ENCODE data around the gene ANP32A. TPM values are rescaled to one million over a fixed set of nuclear protein-coding genes. Genes with fewer than 3 reads are reported as not detected.
"Not testable (repeated sequence)": the region's sequence is repeated elsewhere in the genome, so short reads cannot be mapped to it uniquely, and the experiment has no call there.

The ANP32A gene
- total RNA-seq: 100 to 1,000 TPM; 260 to 273 (median 263) TPM

- Mint-ChIP-seq H3K27me3 (ENCODE audit: low read depth) (no peaks in the 10 kb centered on the region), H3K9me3 (no peaks in the 10 kb centered on the region), H3K36me3 (ENCODE audit: insufficient read depth) (no peaks in the 10 kb centered on the region), H3K4me1 (ENCODE audit: low read depth) (peaks cover 25% of the 10 kb centered on the region), H3K4me3 (peak within 1 kb of the TSS; percentile 98)
- peak; percentile 96 for DNase-seq
- peak; percentile 73 for ATAC-seq
Measured at GRCh38 chr15:68820295-68821189, at the start of gene ANP32A. ANP32A (minus strand) TSS chr15:68820895; CDS start chr15:68820751, 144 bp downstream.

GRCh38 chr15:68868296-68868695 lies 47.6 kb upstream of the ANP32A start:
- H3K4me1 Mint-ChIP-seq (ENCODE audit: low read depth): no peaks in the 10 kb centered on the region
- ATAC-seq: no peak
- no peaks in the 10 kb centered on the region for H3K36me3 Mint-ChIP-seq (ENCODE audit: insufficient read depth)
- H3K9me3 Mint-ChIP-seq: peaks cover 3% of the 10 kb centered on the region
- peaks cover 13% of the 10 kb centered on the region for H3K27me3 Mint-ChIP-seq (ENCODE audit: low read depth)
- no peak overlapping the region for H3K4me3 Mint-ChIP-seq
- DNase-seq: no peak

- Mint-ChIP-seq H3K36me3 (ENCODE audit: insufficient read depth) (no peaks in the 10 kb centered on the region), H3K4me1 (ENCODE audit: low read depth) (no peaks in the 10 kb centered on the region), H3K4me3 (no peak overlapping the region), H3K9me3 (peaks cover 9% of the 10 kb centered on the region), H3K27me3 (ENCODE audit: low read depth) (peaks cover 5% of the 10 kb centered on the region)
- DNase-seq (no peak), ATAC-seq (no peak)
Measured at GRCh38 chr15:68862415-68862814, 41.7 kb upstream of the ANP32A start.

- DNase-seq; H3K4me1 Mint-ChIP-seq (ENCODE audit: low read depth); H3K4me3 Mint-ChIP-seq; H3K36me3 Mint-ChIP-seq (ENCODE audit: insufficient read depth); H3K27me3 Mint-ChIP-seq (ENCODE audit: low read depth); ATAC-seq: not testable (repeated sequence)
- peaks cover 17% of the 10 kb centered on the region for H3K9me3 Mint-ChIP-seq
Measured at GRCh38 chr15:68858666-68859065, 38.0 kb upstream of the ANP32A start.

GRCh38 chr15:68857443-68857842 lies 36.7 kb upstream of the ANP32A start:
- H3K27me3 Mint-ChIP-seq (ENCODE audit: low read depth); DNase-seq; H3K4me1 Mint-ChIP-seq (ENCODE audit: low read depth); ATAC-seq; H3K36me3 Mint-ChIP-seq (ENCODE audit: insufficient read depth); H3K4me3 Mint-ChIP-seq: not testable (repeated sequence)
- H3K9me3 Mint-ChIP-seq: peaks cover 17% of the 10 kb centered on the region

GRCh38 chr15:68852461-68852860 lies 31.8 kb upstream of the ANP32A start:
- Mint-ChIP-seq H3K4me3 (no peak overlapping the region), H3K27me3 (ENCODE audit: low read depth) (peaks cover 13% of the 10 kb centered on the region), H3K4me1 (ENCODE audit: low read depth) (no peaks in the 10 kb centered on the region), H3K9me3 (peaks cover 11% of the 10 kb centered on the region), H3K36me3 (ENCODE audit: insufficient read depth) (peaks cover 1% of the 10 kb centered on the region)
- DNase-seq: no peak
- ATAC-seq: no peak

GRCh38 chr15:68851971-68852370 lies 31.3 kb upstream of the ANP32A start:
- no peaks in the 10 kb centered on the region for H3K4me1 Mint-ChIP-seq (ENCODE audit: low read depth)
- peaks cover 17% of the 10 kb centered on the region for H3K27me3 Mint-ChIP-seq (ENCODE audit: low read depth)
- H3K4me3 Mint-ChIP-seq: no peak overlapping the region
- ATAC-seq (no peak), DNase-seq (no peak)
- H3K9me3 Mint-ChIP-seq: peaks cover 6% of the 10 kb centered on the region
- peaks cover under 1% of the 10 kb centered on the region for H3K36me3 Mint-ChIP-seq (ENCODE audit: insufficient read depth)

- ATAC-seq (no peak), DNase-seq (no peak)
- no peaks in the 10 kb centered on the region for H3K36me3 Mint-ChIP-seq (ENCODE audit: insufficient read depth)
- peaks cover 28% of the 10 kb centered on the region for H3K27me3 Mint-ChIP-seq (ENCODE audit: low read depth)
- no peak overlapping the region for H3K4me3 Mint-ChIP-seq
- H3K9me3 Mint-ChIP-seq: no peaks in the 10 kb centered on the region
- peaks cover 3% of the 10 kb centered on the region for H3K4me1 Mint-ChIP-seq (ENCODE audit: low read depth)
Measured at GRCh38 chr15:68849497-68849896, 28.8 kb upstream of the ANP32A start.

- Mint-ChIP-seq H3K9me3 (no peaks in the 10 kb centered on the region), H3K4me3 (no peak overlapping the region), H3K36me3 (ENCODE audit: insufficient read depth) (no peaks in the 10 kb centered on the region), H3K4me1 (ENCODE audit: low read depth) (peaks cover 13% of the 10 kb centered on the region), H3K27me3 (ENCODE audit: low read depth) (peaks cover 42% of the 10 kb centered on the region)
- DNase-seq (no peak), ATAC-seq (no peak)
Measured at GRCh38 chr15:68846851-68847439, 26.2 kb upstream of the ANP32A start.

- no peaks in the 10 kb centered on the region for H3K36me3 Mint-ChIP-seq (ENCODE audit: insufficient read depth)
- H3K9me3 Mint-ChIP-seq: no peaks in the 10 kb centered on the region
- no peak overlapping the region for H3K4me3 Mint-ChIP-seq
- H3K4me1 Mint-ChIP-seq (ENCODE audit: low read depth): peaks cover 13% of the 10 kb centered on the region
- DNase-seq: no peak
- H3K27me3 Mint-ChIP-seq (ENCODE audit: low read depth): peaks cover 57% of the 10 kb centered on the region
- no peak for ATAC-seq
Measured at GRCh38 chr15:68844856-68845550, 24.3 kb upstream of the ANP32A start.

GRCh38 chr15:68843425-68844311 lies 23.0 kb upstream of the ANP32A start:
- H3K36me3 Mint-ChIP-seq (ENCODE audit: insufficient read depth): no peaks in the 10 kb centered on the region
- DNase-seq (peak; percentile 26), ATAC-seq (peak; percentile 91 to 94)
- H3K9me3 Mint-ChIP-seq: no peaks in the 10 kb centered on the region
- H3K4me1 Mint-ChIP-seq (ENCODE audit: low read depth): peaks cover 13% of the 10 kb centered on the region
- H3K4me3 Mint-ChIP-seq: peak overlapping the region; percentile 48
- H3K27me3 Mint-ChIP-seq (ENCODE audit: low read depth): peaks cover 63% of the 10 kb centered on the region

- no peak for ATAC-seq
- H3K4me3 Mint-ChIP-seq: peak overlapping the region; percentile 45
- no peaks in the 10 kb centered on the region for H3K9me3 Mint-ChIP-seq
- peaks cover 13% of the 10 kb centered on the region for H3K4me1 Mint-ChIP-seq (ENCODE audit: low read depth)
- H3K27me3 Mint-ChIP-seq (ENCODE audit: low read depth): peaks cover 63% of the 10 kb centered on the region
- no peak for DNase-seq
- no peaks in the 10 kb centered on the region for H3K36me3 Mint-ChIP-seq (ENCODE audit: insufficient read depth)
Measured at GRCh38 chr15:68842958-68843357, 22.3 kb upstream of the ANP32A start.

- ATAC-seq: no peak
- Mint-ChIP-seq H3K27me3 (ENCODE audit: low read depth) (peaks cover 8% of the 10 kb centered on the region), H3K4me1 (ENCODE audit: low read depth) (peaks cover 18% of the 10 kb centered on the region)
Measured at GRCh38 chr15:68834346-68834745, 13.7 kb upstream of the ANP32A start.

More at GRCh38 chr15:68834346-68834745, 13.7 kb upstream of the ANP32A start:
- peaks cover 2% of the 10 kb centered on the region for H3K36me3 Mint-ChIP-seq (ENCODE audit: insufficient read depth)
- no peak for DNase-seq
- H3K4me3 Mint-ChIP-seq: no peak overlapping the region
- peaks cover 13% of the 10 kb centered on the region for H3K9me3 Mint-ChIP-seq
